NCI-H128 (cell line): ENCODE data around the gene DSTYK.

ENCODE experiments used
- DNase-seq: peaks from one replicate; lab custom pipeline; 2025; ENCODE audit not compliant: unreplicated experiment; lab: John Stamatoyannopoulos, UW

Gene DSTYK

GRCh38 chr1:205225901-205226765 lies 14.6 kb upstream of the DSTYK start:
- DNase-seq, result no peak

- no peak for DNase-seq
Measured at GRCh38 chr1:205224736-205225135, 13.2 kb upstream of the DSTYK start.

- no peak for DNase-seq
Measured at GRCh38 chr1:205220421-205220820, 8.9 kb upstream of the DSTYK start.

- DNase-seq, result no peak
Measured at GRCh38 chr1:205217418-205217817, 5.9 kb upstream of the DSTYK start.

GRCh38 chr1:205216588-205216987 lies 5.1 kb upstream of the DSTYK start:
- DNase-seq, result no peak

GRCh38 chr1:205214756-205215155 lies 3.3 kb upstream of the DSTYK start:
- no peak for DNase-seq

- no peak for DNase-seq
Measured at GRCh38 chr1:205211839-205212536, 486 bp upstream of the DSTYK start.

GRCh38 chr1:205210756-205211168 lies 740 bp downstream of the DSTYK start:
- no peak for DNase-seq

- no peak for DNase-seq
Measured at GRCh38 chr1:205208811-205209210, 2.7 kb downstream of the DSTYK start.

GRCh38 chr1:205205055-205205454 lies 6.4 kb downstream of the DSTYK start:
- no peak for DNase-seq

- no peak for DNase-seq
Measured at GRCh38 chr1:205204552-205204951, 7.0 kb downstream of the DSTYK start.

GRCh38 chr1:205199931-205200299 lies 11.6 kb downstream of the DSTYK start:
- DNase-seq, result no peak

GRCh38 chr1:205199090-205199930 lies 12.2 kb downstream of the DSTYK start:
- no peak for DNase-seq

GRCh38 chr1:205192287-205192686 lies 19.2 kb downstream of the DSTYK start:
- DNase-seq, result no peak

- DNase-seq, result no peak
Measured at GRCh38 chr1:205191622-205192021, 19.9 kb downstream of the DSTYK start.

GRCh38 chr1:205190845-205191577 lies 20.5 kb downstream of the DSTYK start:
- no peak for DNase-seq

GRCh38 chr1:205189131-205189530 lies 22.4 kb downstream of the DSTYK start:
- DNase-seq, result no peak

- DNase-seq, result no peak
Measured at GRCh38 chr1:205188596-205188995, 22.9 kb downstream of the DSTYK start.

GRCh38 chr1:205188098-205188497 lies 23.4 kb downstream of the DSTYK start:
- DNase-seq, result no peak

GRCh38 chr1:205187420-205187819 lies 24.1 kb downstream of the DSTYK start:
- DNase-seq, result no peak

- DNase-seq, result no peak
Measured at GRCh38 chr1:205186191-205186590, 25.3 kb downstream of the DSTYK start.
